Right lung (tissue), 5 donors: Measurements from ENCODE around the gene AQP12B. TPM values are rescaled to one million over a fixed set of nuclear protein-coding genes. Genes with fewer than 3 reads are reported as not detected.

Experiments
- DNase-seq, 2 donors: peaks; one replicate each; pipeline ENCODE4 v3.0.0-alpha.2; 2013
- polyA plus RNA-seq, 5 donors: library from polyadenylated mRNA; unstranded; fragments of 120-200 nt; gene quantifications; one replicate each; pipeline versions ENCODE4 v1.2.1 to v1.2.3, GENCODE V29; 2013; ENCODE audit warnings: inconsistent platforms in 1 of 5, low replicate concordance in 1 of 5; ENCODE audit not compliant: insufficient read length in 5 of 5, insufficient read depth in 1 of 5

AQP12B gene
- polyA plus RNA-seq, 5 donors = 0.05 TPM; not detected in 4

DNA sequence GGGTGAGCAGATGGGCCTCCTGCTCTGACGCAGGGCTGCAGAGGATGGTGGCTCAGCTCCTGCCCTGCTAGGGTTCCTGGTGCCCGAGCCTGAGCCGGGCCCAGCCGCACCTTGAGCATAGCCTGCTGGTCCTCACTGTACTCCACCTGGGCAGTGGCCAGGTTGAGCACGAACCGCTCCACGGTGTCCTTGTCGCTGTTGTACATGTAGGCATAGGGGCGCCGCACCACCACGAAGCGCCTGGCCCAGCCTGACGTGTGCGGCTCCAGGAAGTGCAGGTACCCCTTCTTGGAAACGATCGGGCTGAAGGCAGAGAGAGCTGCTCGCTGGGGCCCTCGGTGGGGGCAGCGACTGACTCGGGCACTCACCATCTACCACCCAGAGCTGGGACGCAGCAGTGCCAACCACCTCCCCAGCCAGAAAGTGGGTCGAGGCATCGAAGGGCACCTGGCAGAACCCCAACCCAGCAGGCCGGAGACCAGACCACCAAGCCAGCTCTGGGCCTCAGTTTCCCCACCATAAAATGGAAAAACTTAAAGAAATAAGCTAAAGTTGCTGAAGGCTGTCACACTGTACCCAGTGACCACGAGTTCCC lies 36.3 kb upstream of the AQP12B start:
- no peak for DNase-seq

DNA sequence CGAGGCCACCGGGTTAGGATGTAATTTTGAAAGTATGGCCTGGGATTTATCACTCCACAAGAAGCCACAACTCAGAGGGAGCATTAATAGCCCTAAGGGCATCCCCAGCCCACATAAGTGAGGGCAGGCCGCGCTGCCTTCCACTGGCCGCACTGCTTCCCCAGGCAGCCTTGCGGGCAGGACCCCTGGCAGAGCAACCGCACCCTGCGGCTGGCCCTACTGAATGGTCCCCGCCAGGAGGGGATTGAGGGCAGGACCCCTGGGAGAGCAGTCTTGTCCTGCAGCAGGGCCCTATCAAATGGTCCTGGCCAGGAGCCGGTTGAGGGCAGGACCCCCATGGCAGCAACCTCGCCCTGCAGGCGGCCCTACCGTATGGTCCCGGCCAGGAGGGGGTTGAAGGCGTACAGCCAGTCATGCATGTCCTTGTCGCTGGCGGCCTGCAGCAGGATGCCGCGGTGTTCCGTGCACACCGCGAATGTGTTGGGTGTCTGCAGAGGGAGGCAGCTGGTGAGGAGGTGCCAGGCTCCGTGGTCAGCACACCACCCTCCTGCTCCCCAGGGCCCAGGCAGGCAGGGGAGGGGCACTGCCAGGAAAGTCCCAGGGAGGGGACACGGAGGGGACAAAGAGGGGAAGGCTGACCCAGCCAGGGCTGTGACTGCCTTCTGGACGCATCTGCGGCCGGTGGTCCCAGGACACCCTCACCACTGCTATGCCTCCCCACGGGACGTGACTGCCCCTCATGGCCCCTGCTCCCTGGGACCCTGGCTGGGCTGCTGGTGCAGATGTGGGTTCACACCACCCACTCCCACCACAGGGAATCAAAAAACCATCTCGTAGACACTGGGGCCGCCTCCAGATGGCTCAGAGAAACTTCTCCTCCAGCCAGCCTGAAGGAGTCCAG lies 35.2 kb upstream of the AQP12B start:
- no peak for DNase-seq

DNA sequence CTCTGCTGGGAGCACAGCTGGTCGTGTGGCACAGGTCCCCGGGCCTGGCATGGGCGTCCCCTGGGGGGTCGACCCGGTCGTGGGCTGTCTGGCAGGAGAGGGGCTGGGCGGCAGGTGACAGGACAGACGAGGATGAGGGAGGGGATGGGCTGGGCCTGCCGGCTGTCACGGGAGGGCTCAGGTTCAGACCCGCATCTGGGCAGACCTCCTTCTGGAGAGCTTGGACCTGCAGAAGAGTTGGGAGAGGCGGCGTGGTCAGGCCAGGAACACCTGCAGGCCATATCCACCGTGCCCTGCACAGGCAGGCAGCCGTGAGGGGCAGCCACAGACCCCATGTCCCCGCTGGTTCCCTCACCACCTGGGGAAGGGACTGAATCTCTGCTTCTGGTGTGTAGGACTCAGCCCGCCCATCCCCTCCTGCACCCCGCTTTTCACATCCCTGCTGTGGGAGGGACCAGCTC lies 34.5 kb upstream of the AQP12B start:
- no peak for DNase-seq

DNA sequence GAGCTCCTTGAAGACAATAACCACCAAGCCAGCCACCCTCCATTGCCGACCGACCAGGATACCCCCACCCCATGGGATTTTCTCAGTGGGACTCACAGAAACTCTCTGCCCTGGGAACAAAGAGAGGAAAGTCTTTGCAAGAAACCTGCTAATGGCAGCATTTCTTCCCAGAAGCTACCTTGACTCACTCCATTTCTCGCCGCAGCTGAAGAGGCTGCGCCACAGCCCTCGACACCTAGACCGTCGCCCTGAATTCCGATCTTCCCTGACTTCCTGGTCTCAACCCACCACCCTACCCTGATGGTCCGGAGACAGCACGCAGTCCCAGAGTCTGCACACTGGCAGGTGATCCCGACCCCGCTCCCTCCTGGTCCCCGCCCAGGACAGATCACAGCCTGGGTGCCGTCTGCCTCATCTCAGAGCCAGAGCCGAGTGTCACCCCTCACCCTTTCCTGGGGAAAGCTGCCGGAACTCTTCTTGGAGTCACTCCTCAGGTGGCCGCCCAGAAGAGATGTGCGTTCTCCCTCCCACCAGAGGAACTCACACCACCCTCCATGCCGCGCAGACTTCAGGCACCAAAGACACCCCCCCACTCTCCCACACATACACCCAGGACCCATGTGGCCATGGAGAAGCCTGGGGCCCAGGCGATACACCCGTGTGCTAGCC lies 33.6 kb upstream of the AQP12B start:
- DNase-seq = no peak

DNA sequence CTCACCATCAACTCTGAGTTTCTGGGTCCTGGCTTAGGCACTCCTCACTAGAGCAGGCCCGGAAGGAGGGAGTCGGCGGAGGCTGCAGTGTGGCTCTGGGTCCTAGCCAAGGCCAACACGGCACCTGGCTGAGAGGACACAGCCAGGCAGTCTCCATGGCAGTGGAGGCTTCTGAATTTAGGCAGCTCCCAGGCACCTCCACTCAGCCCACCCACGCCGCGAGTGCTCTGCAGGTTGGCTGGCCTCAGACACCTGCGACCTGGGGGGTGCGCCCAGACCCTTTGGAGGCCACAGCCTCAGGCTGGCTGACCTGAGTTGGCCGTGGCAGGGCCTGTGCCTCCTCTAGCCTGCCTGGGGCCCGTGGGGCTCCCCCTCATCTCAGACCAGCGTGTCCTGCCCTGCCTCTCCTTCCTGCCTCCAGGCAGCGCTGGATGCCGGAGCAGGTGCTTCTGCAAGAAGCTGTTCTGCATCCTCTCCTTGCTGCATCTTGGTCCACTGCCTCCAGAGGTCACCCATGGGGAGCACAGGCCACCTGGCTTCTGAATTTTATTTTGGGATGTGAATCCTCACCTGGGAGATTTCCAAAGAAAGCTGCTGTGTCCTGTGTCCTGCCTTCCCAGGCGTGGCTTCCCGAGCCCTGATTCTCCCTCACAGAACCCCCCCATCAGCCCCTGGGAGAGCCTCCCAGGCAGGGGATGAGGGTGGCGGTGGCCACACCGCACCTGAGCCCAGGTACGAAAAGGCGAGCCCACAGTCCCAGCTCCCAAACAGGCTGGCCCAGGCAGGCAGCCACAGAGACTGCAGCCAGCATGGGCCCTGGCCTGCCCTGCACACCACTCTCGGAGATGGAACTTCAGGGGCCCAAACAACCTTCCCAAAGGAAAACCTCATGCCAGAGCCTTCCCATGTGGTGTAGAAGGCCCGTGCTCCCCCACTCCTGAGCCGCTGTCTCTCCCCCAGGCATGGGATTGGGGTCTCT lies 32.4 kb upstream of the AQP12B start:
- no peak for DNase-seq

DNA sequence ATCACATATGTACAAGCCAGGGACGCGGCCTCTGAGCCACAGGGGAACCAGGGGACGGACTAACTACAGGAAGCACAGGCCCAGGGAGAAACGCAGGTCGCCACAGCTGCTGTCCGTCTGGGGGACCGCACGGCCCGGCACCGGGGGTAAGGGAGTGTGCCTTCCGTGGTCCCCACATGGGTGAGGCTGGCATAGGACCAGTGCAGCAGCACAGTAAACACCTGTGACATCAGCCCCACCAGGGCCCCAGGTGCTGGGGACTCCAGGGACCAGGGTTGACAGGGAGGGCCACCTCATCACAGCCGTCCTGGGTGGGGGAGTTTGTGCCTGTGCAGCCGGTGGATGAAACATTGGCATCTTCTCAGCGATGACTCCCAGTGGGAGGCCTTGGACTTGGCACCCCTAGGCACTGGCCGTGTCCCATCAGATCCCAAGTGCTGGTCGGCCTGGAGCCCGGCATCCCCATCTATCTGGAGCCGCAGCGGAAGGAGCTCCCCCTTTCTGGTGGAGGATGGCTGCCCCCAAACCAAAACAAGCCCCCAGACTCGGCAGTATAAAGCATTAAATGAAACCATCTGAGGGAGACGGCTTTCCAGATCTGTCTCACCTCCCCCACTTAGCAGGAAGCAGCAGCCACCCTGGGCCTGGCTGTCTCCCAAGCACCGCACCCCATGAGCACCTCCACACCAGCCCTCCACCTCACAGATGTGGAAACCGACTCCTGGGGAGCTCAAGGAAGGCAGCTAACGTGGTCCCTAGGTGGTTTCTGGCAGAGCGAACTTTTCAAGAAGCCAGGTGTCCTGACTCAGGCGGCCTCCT lies 31.5 kb upstream of the AQP12B start:
- no peak for DNase-seq

DNA sequence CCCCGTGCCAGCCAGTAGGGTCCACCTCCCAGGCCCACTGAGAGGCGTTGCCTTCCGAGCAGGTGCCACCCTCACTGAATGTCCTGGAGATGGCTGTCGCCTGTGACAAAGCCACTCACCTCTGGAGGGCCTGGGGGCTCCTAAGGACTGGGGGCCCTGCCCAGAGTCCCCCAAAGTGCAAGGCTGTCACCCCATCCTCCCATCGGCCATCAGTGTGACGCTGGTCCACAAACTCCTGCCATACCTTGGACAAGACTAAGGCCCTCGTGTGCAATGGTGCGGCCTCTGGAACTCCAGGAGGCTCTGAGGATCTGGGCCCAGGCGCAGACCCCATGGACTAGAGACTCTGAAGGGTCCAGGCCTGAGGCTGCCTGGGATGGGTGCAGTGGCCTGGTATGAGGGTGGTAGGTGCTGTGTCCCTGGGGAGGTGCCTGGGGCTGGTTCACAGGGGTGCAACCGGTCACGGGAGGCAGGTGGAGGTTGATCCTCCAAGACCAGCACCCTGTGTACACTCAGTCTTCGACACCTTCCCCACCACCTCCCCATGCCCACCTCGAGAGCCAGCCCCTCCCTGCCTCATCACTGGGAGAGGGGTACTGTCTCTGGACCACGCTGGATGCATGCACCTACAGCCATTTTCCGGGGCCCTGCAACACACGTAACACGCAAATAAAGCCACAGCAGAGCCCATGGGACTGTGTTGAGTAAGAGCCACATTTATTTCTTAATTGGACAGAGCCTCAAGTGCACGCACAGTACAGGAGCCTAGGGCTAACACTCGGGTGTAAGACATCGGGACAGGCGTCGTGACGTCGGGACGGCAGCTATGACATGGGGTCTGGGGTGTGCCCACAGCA lies 30.6 kb upstream of the AQP12B start:
- no peak for DNase-seq

DNA sequence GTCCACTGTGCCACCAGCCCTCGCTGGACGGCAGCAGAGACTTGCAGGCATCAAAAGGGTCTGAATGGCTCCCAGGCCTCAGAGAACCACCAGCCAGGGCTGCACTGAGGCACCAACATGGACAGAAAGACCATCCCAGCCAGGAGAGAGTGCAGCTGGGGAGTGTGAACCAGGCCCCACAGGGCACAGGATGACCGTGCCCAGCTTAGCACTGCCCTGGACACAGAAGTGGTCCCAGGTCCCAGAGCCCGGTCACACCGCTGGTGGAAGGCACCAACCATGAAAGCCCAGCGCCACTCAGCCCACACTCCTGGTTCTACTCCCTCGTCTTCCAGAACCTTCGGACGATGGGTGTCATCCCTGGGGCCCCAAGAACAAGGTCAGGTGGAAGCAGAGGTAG lies 29.4 kb upstream of the AQP12B start:
- DNase-seq = no peak

DNA sequence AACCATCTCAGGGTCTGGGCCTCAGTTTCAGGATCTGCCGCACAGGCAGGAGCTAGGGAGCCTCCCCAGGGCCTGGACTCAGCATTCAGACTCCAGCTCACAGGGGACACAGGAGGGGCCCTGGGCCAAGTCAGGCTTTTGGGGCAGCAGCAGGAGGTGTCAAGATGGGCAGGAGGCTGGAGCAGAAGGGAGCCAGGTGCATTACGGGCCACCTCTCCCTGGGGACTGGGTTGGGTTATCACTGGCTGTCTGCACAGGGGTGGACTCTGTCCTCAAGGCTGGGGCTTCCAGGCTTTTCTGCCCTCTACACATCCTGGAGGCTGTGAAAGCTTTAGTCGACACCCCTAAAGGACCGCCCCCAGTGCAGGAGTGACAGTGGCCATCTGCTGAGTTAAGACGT lies 29.0 kb upstream of the AQP12B start:
- no peak for DNase-seq

DNA sequence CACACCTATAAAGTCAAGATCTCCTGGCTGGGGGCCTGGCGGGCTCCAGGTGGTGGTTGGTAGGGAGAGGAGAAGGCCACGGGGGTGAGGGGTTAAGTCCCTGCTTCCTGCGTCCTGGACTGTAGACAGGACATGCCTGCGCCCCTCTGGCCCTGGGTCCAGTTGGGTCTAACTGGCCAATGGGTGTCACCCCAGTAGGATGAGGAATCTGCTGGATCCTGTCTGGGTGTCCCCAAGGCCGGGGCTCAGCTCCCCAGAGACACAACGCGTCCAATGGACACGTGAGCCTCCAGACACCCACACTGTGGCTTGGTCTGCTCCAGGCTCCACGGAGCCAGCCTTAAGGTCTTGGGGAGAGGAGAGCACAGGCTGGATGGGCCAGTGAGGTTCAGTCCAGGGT lies 28.6 kb upstream of the AQP12B start:
- no peak for DNase-seq

DNA sequence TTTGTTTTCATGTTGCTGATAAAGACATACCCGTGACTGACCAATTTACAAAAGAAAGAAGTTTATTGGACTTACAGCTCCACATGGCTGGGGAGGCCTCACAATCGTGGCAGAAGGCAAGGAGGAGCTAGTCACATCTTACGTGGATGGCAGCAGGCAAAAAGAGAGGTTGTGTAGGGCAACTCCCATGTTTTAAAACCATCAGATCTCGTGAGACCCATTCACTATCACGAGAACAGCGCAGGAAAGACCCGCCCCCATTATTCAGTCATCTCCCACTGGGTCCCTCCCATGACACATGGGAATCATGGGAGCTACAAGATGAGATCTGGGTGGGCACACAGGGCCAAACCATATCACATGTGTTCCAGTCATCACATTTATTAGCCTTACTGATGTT lies 25.8 kb upstream of the AQP12B start:
- no peak for DNase-seq

DNA sequence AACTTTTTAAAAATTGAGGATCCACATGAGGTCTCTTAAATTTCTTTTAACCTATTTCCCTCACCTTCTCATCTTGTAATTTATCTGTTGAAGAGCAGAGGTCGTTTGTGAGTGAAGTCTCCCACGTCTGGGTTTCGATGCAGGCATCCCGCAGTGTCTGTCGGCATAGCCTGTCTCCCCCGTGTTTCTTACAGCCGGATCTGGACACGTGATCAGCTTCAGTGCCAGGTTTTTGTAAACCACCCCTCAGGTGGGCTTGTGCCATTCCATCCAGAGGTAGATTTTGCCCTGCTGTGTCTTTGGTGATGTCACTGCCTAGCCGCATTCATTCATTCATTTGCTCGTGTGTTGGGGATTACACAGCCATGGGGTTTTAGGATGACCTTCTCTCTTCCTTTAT lies 25.1 kb upstream of the AQP12B start:
- DNase-seq = no peak

DNA sequence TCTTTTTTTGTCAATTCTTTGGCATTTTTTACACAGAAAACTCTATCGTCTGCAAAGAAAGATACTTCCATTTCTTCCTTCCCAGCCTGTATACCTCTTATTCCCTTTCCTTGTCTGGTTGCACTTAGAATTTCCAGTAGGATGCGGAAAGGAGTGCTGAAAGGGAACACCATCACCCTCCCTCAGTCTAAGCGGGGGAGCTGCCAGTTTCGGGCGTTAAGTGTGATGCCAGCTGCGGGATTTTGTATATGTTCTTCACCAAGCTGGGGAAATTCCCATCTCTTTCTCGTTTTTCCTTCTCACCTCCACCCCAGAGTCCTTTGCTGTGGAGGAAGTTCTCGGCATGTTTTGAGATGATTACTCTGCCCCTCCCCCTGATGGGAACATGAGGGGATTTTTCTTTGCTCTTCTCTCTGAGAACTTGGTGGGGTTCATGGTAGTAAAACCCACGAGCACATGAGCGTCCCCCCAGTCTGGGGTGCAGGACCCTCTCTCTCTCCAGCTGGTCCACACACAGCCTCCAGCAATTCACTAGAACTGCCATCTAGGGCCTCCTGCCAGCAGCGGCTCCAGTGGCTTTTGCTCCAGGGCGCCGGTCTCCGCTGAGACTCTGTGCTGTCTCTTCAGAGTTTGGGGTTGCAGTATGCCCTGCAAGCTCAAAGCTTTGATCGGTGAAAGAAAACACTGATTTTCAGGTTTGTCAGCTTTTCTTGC lies 24.5 kb upstream of the AQP12B start:
- DNase-seq = no peak

DNA sequence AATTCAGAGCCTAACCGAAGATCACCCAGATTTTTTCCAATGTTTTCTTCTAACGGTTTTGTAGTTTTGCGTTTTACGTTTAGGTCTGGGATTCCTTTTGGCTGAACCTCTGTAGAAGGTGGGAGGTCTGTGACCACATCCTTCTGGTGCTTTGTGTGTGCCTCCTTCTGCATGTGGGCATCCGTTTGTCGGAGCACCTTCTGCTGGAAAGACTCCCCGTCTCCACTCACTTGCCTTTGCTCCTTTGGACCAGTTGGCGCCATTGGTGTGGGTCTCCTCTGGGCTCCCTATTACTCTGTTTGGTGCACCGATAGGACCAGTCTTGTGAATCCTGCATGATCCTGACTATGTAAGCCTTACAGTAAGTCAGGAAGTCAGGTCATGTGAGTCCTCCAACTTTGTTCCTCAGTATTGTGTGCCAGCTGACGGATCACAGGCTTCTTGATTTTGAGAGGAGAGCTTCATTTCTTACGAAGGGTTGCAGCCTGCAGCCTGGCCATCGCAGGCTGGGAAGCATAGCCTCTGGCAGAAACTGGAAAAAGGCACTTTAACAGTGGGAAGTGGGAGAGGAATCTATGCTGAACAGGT lies 22.6 kb upstream of the AQP12B start:
- DNase-seq = peak; percentile 14 to 15

DNA sequence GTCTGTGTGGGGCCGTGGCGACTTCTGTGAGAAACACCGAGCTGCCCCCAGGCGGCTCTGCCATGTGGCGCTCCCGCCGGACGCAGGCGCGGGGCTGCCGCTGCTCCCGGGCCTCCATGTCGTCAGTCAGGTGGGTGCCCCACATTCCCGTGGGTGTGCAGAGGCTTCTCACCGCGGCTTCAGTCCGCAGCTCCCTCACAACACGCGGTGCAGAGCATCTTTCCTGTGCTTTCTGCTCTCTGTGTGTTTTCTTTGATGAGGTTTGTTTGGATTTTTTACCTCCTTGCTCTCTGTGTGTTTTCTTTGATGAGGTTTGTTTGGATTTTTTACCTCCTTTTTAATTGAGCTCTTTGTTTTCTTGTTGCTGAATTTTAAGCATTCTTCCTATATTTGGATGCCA lies 22.0 kb upstream of the AQP12B start:
- no peak for DNase-seq

DNA sequence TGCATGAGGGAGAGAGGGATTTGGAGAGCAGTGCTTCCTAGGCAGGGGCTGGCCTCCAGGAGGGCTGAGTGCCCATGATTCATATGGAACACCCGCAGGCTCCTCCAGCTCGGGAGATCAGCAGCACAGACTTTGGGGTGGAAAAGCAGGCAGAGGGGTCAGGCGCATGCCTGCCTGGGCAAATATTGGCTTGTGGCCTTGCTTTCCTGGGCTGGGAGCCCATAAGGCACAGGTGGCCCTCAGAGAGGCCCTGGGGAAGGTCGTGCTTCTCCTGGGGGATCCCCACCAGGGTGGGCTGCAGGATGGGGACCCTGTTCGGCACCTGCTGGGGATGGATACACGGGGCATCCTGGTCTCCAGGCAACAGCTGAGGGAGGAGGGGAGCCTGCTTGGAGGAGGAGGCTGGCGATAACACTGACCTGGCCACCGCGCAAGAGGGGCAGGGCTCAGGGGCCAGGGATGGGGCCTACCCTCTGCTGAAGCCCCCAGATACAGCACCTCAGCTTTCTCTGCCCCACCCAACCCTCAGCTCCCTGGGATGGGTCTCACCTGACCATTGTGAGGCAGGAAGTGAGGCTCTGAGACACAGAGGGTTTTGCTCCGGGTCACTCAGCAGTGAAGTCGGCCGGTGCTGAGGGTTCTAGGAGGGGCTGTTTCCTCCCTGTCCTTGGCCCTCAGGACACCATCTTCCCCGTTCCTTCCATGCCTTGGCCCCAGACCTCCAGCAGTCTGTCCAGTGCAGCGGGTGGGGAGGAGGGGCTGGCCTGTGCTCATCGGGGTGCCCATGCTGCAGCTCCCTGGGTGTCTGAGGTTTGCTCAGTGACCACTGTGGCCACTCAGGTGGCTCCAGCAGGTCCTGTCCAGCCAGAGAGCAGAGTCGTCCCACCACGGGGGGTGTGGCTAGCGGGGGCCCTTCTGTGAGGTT lies 21.0 kb upstream of the AQP12B start:
- DNase-seq = no peak

DNA sequence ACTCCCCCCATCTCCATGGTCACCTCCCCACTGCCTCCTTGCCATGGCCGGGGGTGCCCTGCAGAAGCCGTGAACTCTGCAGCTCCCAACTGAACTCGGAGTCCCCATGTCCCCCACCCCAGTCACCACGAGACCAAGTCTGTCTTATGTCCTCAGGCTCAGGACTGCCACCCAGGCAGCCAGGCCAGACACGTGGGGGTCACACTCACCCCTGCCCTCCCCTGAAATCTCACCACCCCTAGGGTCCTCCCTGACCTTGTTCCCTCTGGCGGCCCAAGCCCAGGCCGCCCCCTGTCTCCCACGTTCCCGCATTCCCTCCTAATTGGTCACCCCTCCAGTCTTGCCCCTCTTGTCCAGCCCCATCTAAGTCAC lies 19.9 kb upstream of the AQP12B start:
- no peak for DNase-seq
